WTC11 (cell line): Measurements from ENCODE around the gene PPP1R14C. TPM values are rescaled to one million over a fixed set of nuclear protein-coding genes. Genes with fewer than 3 reads are reported as not detected.

Source experiments
- ATAC-seq: fragments of 200-7000 bp; cut with Tn5 transposase; 2 replicates; pipeline ENCODE4 v1.10.0; 2021; ENCODE audit warnings: mild to moderate bottlenecking, moderate library complexity
- CTCF ChIA-PET: fragments of 300-600 bp; sonication (Branson Sonifier 250); formaldehyde crosslinking; loops from one replicate; lab custom pipeline; 2021; ENCODE audit warnings: antibody characterized with exemption; lab: Charles Lee
- POLR2A ChIA-PET: fragments of 350-600 bp; sonication (Branson Sonifier 250); formaldehyde crosslinking; loops from one replicate; lab custom pipeline; 2021; ENCODE audit warnings: antibody characterized with exemption; lab: Charles Lee
- DNase-seq: peaks from one replicate; pipeline ENCODE4 v3.0.0; 2021; ENCODE audit warnings: low spot score
- H3K27ac Mint-ChIP-seq: 2 replicates; pipeline ENCODE4 v1.8.0; 2021; ENCODE audit warnings: mixed read lengths
- H3K27me3 Mint-ChIP-seq: 2 replicates; pipeline ENCODE4 v1.8.0; 2021; ENCODE audit warnings: low read depth, mild to moderate bottlenecking, moderate library complexity, mixed read lengths
- H3K36me3 Mint-ChIP-seq: 2 replicates; pipeline ENCODE4 v1.8.0; 2021; ENCODE audit warnings: mixed read lengths
- H3K4me1 Mint-ChIP-seq: 2 replicates; pipeline ENCODE4 v1.8.0; 2022; ENCODE audit warnings: mixed read lengths
- H3K4me3 Mint-ChIP-seq: 2 replicates; pipeline ENCODE4 v1.8.0; 2021; ENCODE audit warnings: mild to moderate bottlenecking, moderate library complexity, mixed read lengths
- H3K9me3 Mint-ChIP-seq: 2 replicates; pipeline ENCODE4 v1.8.0; 2021; ENCODE audit warnings: mixed read lengths
- ATF6 ChIP-seq: sonication (generic); formaldehyde crosslinking; IDR thresholded peaks from 2 replicates; pipeline ENCODE4 v1.8.1; 2023; ENCODE audit warnings: mild to moderate bottlenecking, missing genetic modification reagents
- CBFB ChIP-seq: sonication (generic); formaldehyde crosslinking; IDR thresholded peaks from 2 replicates; pipeline ENCODE4 v1.8.1; 2022; ENCODE audit warnings: mild to moderate bottlenecking, low read depth, missing genetic modification reagents
- E2F4 ChIP-seq: sonication (generic); formaldehyde crosslinking; IDR thresholded peaks from 2 replicates; pipeline ENCODE4 v1.8.1; 2022; ENCODE audit warnings: low read depth, mild to moderate bottlenecking, moderate library complexity, missing genetic modification reagents, borderline replicate concordance
- MYBL2 ChIP-seq: sonication (generic); formaldehyde crosslinking; IDR thresholded peaks from 2 replicates; pipeline ENCODE4 v1.8.1; 2023; ENCODE audit warnings: mild to moderate bottlenecking, moderate library complexity, missing genetic modification reagents
- NFATC4 ChIP-seq: fragments of 250-450 bp; sonication (Bioruptor Pico); IDR thresholded peaks from 2 replicates; pipeline ENCODE4 v1.9.0; 2021; ENCODE audit warnings: mild to moderate bottlenecking
- NFE2L1 ChIP-seq: sonication (generic); formaldehyde crosslinking; IDR thresholded peaks from 2 replicates; pipeline ENCODE4 v1.8.1; 2023; ENCODE audit warnings: missing genetic modification reagents
- PRDM15 ChIP-seq: sonication (generic); formaldehyde crosslinking; IDR thresholded peaks from 2 replicates; pipeline ENCODE4 v1.8.0; 2022; ENCODE audit warnings: missing genetic modification reagents
- PRRX2 ChIP-seq: fragments of 250-450 bp; sonication (Bioruptor Pico); IDR thresholded peaks from 2 replicates; pipeline ENCODE4 v1.8.0; 2021; ENCODE audit warnings: mild to moderate bottlenecking
- RELA ChIP-seq: sonication (generic); formaldehyde crosslinking; IDR thresholded peaks from 2 replicates; pipeline ENCODE4 v1.8.1; 2022; ENCODE audit warnings: missing genetic modification reagents, mild to moderate bottlenecking, borderline replicate concordance
- USF1 ChIP-seq: sonication (generic); formaldehyde crosslinking; IDR thresholded peaks from 2 replicates; pipeline ENCODE4 v1.8.0; 2022; ENCODE audit warnings: mild to moderate bottlenecking, missing genetic modification reagents
- ZNF396 ChIP-seq: fragments of 250-450 bp; sonication (Bioruptor Pico); IDR thresholded peaks from 2 replicates; pipeline ENCODE4 v1.8.0; 2021; ENCODE audit warnings: mild to moderate bottlenecking, moderate library complexity, borderline replicate concordance
- total RNA-seq: library from RNA; stranded (reverse); gene quantifications from 3 replicates; pipeline ENCODE4 v1.2.3, GENCODE V29; 2021
- TF ChIP-seq, protein P1 (sequence below): sonication (generic); formaldehyde crosslinking; IDR thresholded peaks from 2 replicates; pipeline ENCODE4 v1.8.0; 2023; ENCODE audit warnings: missing genetic modification reagents, mild to moderate bottlenecking, borderline replicate concordance
- TF ChIP-seq, protein P2 (sequence below): sonication (generic); formaldehyde crosslinking; conservative IDR thresholded peaks from 2 replicates; pipeline ENCODE4 v1.8.1; 2023; ENCODE audit warnings: mild to moderate bottlenecking, low read depth, missing genetic modification reagents, moderate library complexity

PPP1R14C gene
- total RNA-seq, 1 experiment from 2014 or later, result 1.1 TPM

DNA sequence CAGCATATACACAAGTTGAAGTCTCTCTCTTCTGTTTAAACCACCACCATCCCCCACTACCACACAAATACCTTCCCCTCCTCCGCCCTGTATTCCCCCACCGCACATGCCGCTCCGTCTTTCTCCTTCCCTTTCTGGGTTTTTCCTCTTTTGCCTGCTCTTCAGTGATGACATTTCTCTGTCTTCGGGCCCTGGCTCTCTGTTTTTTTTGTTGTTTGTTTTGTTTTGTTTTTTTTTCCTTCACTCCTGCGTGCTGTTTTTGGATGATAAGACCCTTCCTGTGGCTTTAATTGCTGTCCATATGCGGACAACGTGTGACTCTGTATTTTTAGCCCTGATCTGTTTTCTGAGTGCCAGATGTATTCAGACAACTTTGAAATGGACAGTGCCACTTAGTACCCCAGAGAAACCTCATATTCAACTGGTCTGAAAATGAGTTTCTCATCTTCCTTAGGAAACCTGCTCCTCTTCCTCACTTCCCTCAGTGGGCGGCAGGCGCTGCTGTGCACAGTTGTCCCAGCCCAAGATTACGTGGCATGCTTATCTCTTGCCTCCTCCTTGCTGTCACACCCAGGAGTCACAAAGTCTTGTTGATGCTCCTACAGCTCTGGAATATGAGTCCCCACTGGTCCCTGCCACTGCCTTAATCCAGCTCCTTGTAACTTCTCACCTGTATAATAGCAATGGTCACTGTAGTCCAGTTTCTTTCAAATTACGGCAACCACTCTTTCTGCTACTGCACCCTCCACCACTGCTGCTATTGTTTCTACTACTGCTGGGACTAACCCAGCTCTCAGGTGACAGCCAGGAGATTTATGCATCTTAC, 8.2 kb downstream of the PPP1R14C start (continued):
- TF ChIP-seq, protein P1, sequence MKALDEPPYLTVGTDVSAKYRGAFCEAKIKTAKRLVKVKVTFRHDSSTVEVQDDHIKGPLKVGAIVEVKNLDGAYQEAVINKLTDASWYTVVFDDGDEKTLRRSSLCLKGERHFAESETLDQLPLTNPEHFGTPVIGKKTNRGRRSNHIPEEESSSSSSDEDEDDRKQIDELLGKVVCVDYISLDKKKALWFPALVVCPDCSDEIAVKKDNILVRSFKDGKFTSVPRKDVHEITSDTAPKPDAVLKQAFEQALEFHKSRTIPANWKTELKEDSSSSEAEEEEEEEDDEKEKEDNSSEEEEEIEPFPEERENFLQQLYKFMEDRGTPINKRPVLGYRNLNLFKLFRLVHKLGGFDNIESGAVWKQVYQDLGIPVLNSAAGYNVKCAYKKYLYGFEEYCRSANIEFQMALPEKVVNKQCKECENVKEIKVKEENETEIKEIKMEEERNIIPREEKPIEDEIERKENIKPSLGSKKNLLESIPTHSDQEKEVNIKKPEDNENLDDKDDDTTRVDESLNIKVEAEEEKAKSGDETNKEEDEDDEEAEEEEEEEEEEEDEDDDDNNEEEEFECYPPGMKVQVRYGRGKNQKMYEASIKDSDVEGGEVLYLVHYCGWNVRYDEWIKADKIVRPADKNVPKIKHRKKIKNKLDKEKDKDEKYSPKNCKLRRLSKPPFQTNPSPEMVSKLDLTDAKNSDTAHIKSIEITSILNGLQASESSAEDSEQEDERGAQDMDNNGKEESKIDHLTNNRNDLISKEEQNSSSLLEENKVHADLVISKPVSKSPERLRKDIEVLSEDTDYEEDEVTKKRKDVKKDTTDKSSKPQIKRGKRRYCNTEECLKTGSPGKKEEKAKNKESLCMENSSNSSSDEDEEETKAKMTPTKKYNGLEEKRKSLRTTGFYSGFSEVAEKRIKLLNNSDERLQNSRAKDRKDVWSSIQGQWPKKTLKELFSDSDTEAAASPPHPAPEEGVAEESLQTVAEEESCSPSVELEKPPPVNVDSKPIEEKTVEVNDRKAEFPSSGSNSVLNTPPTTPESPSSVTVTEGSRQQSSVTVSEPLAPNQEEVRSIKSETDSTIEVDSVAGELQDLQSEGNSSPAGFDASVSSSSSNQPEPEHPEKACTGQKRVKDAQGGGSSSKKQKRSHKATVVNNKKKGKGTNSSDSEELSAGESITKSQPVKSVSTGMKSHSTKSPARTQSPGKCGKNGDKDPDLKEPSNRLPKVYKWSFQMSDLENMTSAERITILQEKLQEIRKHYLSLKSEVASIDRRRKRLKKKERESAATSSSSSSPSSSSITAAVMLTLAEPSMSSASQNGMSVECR (CRISPR knock-in tag), result no peak
- TF ChIP-seq CBFB (no peak), PRDM15 (CRISPR knock-in tag) (no peak), PRRX2 (CRISPR knock-in tag) (no peak), ATF6 (CRISPR knock-in tag) (no peak)

DNA sequence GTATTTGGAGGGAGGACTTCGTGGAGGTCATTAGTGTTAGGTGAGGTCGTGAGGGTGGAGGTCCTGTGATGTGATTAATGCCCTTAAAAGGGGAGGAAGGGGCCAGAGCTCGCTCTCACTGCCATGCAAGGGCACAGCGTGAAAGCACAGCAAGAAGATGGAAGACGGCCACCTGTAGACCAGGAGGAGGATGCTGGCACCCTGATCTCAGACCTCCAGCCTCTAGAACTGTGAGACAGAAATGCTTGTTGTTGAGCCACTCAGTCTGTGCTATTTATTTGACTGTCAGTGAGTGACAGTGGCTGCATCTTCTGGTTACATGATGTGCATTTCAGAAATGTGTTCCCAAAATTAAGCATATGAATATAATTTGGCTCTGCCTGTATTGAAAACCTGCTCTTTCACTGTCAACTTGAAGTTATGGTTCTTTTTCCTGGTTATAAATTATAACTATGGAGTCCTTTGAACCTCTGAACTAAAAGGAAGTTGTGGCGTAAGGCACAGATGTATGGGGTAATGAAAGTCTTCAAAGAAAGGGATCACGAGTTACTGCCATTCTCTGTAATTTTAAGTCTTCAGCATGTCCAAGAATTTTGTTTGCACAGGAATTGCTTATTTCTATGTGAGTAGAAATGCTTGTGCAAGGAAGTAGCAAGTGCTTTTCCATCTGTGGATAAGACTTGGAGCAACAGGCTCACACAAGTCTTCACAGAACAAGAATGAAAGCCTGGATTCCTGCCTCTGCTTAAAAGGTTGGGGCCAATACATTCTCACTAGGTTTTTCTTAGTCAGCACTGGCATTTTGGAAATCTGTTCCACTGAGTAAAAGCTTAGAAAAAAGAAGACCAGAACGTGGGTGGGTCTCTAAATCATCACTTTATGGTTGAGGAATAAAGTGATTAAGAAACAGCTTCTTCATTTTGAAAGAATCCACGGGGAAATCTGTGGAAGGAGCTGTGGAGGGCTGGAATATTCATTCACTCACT, 10.3 kb downstream of the PPP1R14C start:
- H3K27ac Mint-ChIP-seq, result no peak overlapping the region
- peaks cover 27% of the 10 kb centered on the region for H3K27me3 Mint-ChIP-seq
- peaks cover 26% of the 10 kb centered on the region for H3K4me1 Mint-ChIP-seq
- ChIA-PET POLR2A (no interaction called here), CTCF (interaction anchor here (1.2 kb wide), 1 partner anchor 82 kb away, joined by 3 read pairs; no protein-coding TSS in a partner anchor)
- no peak for ATAC-seq
- no peaks in the 10 kb centered on the region for H3K36me3 Mint-ChIP-seq
- DNase-seq, result no peak
- no peaks in the 10 kb centered on the region for H3K9me3 Mint-ChIP-seq
- H3K4me3 Mint-ChIP-seq, result no peak overlapping the region
- TF ChIP-seq NFATC4 (CRISPR knock-in tag) (no peak), USF1 (CRISPR knock-in tag) (no peak), RELA (CRISPR knock-in tag) (no peak), E2F4 (no peak), MYBL2 (CRISPR knock-in tag) (no peak), NFE2L1 (CRISPR knock-in tag) (no peak), ZNF396 (CRISPR knock-in tag) (no peak)
- TF ChIP-seq, protein P2, sequence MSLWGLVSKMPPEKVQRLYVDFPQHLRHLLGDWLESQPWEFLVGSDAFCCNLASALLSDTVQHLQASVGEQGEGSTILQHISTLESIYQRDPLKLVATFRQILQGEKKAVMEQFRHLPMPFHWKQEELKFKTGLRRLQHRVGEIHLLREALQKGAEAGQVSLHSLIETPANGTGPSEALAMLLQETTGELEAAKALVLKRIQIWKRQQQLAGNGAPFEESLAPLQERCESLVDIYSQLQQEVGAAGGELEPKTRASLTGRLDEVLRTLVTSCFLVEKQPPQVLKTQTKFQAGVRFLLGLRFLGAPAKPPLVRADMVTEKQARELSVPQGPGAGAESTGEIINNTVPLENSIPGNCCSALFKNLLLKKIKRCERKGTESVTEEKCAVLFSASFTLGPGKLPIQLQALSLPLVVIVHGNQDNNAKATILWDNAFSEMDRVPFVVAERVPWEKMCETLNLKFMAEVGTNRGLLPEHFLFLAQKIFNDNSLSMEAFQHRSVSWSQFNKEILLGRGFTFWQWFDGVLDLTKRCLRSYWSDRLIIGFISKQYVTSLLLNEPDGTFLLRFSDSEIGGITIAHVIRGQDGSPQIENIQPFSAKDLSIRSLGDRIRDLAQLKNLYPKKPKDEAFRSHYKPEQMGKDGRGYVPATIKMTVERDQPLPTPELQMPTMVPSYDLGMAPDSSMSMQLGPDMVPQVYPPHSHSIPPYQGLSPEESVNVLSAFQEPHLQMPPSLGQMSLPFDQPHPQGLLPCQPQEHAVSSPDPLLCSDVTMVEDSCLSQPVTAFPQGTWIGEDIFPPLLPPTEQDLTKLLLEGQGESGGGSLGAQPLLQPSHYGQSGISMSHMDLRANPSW (CRISPR knock-in tag), result no peak
- TF ChIP-seq, all 79 proteins: peak for 0
